Limb (tissue), 2 donors: Measurements from ENCODE around the gene MAP2K1.
A peak's percentile ranks its signal among the peaks of the same experiment; 100 is the strongest.

ENCODE experiments used
- DNase-seq, 2 donors: peaks; one replicate each; pipeline ENCODE4 v3.0.0-alpha.2; 2016; ENCODE audit errors: extremely low spot score in 2 of 2

Gene MAP2K1

DNA sequence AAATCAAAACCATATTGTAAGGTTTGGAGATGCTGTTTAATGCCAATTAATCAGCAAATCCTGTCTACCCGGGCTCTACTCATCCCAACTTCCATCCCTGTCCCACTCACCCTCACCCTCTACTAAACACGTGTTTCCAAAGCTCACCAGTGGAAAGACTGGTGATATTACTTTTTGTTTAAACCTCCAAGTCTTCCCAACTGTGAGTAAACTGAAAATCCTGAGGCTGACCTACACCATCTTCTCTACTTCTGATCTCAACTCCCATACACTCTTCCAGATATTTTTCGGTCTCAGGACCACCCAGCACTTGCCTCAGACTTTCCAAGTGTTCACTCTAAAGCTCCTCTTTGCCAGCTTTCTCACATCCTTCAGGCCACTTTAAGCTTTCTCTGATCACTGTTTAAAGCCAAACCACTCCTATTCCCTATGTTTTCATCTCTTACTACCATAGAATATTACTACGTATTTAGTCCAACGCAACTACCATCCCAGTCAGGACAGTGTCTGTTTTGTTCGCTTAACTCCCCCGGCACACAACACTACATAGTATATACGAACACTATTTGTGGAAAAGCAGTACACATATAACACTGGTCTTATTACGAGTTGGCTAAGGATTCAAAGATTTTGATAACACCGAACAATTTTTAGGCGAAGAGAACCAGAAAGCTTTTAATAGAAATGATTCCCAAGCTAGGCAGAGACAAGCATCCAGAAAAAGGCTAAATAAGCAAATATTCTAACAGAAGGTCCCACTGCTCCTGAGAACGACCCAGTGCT lies 117.3 kb downstream of the MAP2K1 start:
- DNase-seq = no peak

DNA sequence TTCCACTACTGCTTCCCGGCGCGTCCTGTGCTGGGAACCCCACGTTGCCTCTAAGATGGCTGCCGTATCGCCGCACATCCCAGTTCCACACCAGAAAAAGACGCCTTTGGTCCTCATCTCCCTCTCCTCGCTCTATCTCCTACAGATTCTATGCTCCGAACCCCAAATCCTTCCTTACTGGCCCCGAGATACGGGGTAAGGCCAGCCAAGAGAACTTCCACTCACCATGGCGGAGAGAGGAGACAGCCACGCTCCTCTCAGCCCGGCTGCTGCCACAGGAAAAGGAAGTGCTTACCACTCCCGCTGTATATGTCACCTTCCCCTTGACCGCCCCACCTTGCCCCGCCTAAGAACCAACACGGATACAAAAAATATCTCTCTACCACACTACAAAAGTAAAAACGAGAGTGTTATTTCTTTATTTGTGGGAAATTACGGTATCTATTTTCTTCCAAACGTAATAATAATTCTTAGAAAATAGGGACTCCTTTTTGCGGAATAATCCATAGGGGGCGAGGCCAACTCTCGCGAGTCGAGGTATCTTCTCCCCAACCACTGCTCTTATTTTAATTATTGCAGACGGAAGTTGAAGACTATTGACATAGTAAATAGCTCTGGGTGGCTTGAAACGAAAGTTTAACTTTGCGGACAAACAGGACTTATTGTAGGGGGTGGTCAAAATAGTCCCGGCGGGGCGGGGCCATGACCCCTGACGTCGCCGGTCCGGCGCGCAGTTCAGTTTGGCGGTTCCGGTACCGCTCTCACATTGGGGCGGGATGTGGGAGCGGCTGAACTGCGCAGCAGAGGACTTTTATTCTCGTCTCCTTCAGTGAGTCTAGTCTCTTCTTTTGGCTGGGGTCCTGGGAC lies 118.1 kb downstream of the MAP2K1 start, which contains the start of the genes RPL4 and ZWILCH:
Gene RPL4, minus strand, starts transcription at position 293 of the 867 bp plus-strand sequence. Its CDS starts 65 bp downstream, at position 228.
Gene ZWILCH, plus strand, starts transcription at position 764 of the 867 bp plus-strand sequence. Its CDS starts 13 bp downstream, at position 777.
- DNase-seq = peak; percentile 84 to 86

GRCh38 chr15:66505430-66505811 lies 118.7 kb downstream of the MAP2K1 start:
- DNase-seq = no peak

- no peak for DNase-seq
These were observed 119.1 kb downstream of the MAP2K1 start for GRCh38 chr15:66505818-66506217.

GRCh38 chr15:66508293-66508883 lies 121.7 kb downstream of the MAP2K1 start:
- DNase-seq = no peak

DNA sequence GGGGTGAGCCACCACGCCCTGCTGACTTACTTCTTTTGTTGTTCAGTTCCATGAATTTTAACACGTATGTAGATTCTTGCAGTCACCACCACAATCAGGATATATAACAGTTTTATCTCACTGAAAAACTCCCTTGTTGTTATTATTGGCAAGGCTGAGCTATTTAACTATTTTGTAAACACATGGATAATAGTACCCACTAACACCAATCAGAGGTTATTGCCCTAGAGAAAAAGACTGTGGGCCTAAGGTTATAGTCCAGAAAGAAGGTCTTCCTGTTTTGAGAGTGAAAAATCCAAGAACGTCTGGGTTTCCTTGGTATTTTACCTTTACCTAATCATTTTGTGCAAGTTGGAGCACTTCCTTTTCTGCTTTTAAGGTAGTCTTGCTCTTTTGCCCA lies 127.9 kb downstream of the MAP2K1 start:
- DNase-seq = no peak

DNA sequence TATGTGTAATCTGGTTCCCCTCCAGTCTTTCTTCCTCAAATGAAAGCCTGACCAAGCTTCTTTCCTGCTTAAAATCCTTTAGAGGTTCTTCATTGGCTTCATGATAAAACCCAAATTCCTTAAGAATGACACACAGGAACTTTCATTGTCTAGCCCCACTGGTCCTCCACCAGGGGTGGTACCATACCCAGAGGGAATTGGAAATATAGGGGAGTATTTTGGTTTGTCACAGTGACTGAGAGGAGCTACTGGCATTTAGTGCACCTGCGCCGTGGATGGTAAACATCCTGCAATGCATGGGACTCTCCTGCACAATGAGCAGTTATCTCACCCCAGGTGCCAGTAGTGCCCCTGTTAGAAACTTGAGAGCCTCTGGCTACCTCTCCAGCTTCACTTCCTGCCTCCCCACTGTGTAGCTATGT lies 129.2 kb downstream of the MAP2K1 start:
- no peak for DNase-seq

- DNase-seq = no peak
These were observed 137.2 kb downstream of the MAP2K1 start for GRCh38 chr15:66523926-66524325.

DNA sequence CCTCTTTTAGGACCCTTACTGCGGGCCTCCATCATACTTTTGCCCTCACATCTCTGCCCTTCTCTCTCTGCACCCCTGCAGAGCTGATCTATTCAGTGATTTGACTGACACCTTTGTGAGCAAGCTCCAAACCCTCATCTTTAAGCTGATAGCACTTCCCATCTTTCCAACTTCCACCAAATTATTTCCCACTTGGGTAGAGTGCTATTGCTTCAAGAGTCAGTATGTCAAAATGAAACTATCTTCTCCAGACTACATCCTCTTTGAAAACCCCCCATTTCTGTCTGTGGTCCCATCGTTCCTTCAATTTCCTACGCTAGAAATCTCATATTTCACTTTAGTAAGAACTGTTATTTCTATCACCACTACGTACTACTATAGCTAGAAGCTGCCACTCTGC lies 138.1 kb downstream of the MAP2K1 start:
- no peak for DNase-seq

- no peak for DNase-seq
These were observed 148.3 kb downstream of the MAP2K1 start for GRCh38 chr15:66535056-66535455.
